HG03442 (cell line): ENCODE data around the gene PLAC9.
"Not testable (repeated sequence)": the region's sequence is repeated elsewhere in the genome, so short reads cannot be mapped to it uniquely, and the experiment has no call there.

Experiments
- ATAC-seq: cut with Tn5 transposase; IDR thresholded peaks from one replicate; pipeline ENCODE4 v1.9.1; 2021; ENCODE audit warnings: mild to moderate bottlenecking, moderate library complexity; ENCODE audit not compliant: unreplicated experiment

Gene PLAC9

DNA sequence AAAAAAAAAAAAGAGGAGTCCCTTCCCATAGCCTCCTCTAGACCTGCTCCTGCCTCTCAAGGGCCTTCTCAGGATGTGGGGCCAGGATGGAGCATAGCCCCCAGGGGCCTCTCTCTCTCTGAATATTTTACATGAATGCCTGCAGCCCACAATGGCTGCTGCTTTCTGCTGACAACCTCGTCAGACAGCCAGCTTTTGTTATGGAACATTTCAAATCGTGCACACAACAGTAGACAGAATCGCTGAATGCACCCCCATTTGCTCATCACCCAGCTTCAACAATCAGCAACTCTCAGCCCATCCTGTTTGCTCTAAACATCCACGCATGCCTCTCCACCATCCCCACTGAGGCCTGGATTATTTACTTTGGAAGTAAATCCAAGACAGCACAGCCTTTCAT lies 5.4 kb downstream of the PLAC9 start:
- ATAC-seq: no peak

DNA sequence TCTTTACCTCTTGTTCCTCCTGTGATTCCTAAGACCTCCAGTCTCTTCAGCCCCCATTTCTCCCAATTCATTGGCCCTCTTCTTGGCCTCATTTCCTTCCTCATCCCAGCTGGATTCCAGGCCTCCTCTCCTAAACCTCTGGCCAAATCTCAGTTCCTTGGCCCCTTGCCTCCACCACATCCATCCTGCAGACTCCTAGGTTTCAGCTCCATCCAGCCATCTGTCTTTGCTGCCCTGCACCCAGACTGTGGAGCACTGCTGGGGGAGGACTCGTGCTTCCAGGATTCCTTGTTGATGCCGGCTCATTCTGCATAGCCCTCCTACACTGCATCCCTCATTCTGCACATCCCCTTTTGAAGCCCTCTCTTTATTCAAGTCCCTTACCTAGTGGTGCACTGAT lies 6.7 kb downstream of the PLAC9 start:
- ATAC-seq: no peak

DNA sequence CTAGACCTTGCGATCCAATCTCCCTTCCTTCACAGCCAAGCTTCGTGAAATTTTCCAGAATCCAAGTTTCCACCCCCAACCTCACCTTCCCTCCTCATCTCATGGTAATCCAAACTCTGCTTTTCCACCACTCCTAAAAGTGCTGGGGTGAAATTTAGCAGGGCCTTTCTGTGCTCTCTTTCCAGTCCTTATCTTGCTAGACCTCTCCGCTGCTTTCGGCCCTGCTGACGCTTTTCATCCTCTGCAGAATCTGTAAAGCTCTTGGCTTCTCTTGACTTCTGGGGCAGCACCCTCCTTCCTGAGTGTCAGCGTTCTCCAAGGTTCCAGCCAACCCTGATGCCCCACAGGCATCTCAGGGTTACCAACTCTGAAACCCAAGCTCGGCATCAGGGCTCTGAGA lies 7.7 kb downstream of the PLAC9 start:
- no peak for ATAC-seq

DNA sequence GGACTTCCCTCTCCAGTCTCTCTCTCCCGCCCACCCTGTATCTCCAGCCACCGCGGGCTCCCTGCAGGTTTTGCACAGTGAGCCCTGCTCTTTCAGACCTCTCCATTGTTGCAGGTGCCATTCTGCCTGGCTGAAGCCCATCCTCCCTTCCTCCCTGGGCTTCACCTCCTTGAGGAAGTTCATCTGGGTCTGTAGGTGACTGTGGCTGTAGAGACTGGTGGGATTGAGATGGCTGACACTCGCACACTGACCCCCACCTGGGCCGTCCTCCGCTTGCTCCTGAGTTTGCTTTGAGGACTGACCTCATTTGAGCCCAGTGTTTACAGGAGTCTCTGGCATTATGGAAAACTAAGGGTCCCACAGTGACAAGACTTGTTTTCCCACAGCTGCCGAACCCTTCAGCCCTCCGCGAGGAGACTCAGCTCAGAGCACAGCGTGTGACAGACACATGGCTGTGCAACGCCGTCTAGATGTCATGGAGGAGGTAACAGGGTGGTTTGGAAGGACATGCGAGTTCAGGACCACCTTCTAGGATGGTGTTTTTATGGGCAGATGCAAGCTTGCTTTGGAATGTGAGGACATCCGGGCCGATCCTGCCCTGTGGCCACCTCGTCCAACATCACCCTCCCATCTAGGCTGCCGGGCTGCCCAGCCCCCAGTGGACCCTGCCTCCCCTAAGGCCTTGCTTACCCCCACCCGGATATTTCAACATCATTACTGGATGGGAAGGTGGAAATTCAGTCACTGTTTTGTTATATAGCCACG lies 9.3 kb downstream of the PLAC9 start:
- ATAC-seq: no peak

DNA sequence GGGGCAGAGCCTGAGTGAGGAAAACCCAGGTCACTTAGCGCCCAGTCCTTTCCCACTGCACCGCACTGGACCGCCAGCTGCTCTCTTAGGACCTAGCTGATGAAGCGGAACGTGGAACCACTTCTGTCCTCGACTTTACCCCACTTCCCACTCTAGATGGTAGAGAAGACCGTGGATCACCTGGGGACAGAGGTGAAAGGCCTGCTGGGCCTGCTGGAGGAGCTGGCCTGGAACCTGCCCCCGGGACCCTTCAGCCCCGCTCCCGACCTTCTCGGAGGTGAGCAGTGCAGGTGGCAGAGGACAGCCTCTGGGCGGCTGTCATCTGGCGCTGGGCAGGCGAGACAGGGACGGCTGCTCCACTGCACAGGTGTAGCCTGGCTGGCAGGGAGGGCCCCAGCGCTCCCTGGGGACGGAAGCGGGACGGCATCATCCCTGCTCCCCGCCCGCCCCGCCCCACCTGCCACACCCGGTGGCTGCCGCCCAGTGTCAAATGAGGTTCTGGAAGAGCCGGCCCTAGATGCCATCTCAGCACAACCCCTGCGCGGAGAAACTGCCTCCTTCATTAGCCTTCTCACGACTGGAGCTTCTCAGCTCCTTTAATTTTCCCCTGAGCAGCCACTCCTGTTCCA lies 11.7 kb downstream of the PLAC9 start:
- ATAC-seq: peak; percentile 48

DNA sequence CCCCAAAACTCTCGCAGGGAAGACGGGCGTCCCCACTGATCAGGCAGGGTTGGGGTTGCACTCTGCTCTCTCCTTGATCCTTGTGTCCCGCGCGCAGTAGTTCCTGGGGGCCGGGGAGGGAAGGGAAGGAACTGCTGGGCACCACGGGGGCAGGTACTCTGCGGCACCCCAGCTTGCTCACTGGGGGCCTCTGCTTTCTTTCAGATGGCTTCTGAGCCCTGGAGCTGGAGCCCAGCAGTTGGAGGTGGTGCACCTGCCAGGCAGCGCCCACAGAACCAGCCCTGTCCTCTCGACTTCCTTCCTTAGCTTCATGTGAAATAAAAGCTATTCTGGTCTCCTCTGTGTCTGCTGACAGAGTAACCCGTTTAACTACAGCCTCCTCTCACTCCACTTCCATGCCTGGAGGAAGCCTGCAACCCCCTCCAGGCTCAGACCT lies 12.2 kb downstream of the PLAC9 start:
- peak; percentile 22 for ATAC-seq

DNA sequence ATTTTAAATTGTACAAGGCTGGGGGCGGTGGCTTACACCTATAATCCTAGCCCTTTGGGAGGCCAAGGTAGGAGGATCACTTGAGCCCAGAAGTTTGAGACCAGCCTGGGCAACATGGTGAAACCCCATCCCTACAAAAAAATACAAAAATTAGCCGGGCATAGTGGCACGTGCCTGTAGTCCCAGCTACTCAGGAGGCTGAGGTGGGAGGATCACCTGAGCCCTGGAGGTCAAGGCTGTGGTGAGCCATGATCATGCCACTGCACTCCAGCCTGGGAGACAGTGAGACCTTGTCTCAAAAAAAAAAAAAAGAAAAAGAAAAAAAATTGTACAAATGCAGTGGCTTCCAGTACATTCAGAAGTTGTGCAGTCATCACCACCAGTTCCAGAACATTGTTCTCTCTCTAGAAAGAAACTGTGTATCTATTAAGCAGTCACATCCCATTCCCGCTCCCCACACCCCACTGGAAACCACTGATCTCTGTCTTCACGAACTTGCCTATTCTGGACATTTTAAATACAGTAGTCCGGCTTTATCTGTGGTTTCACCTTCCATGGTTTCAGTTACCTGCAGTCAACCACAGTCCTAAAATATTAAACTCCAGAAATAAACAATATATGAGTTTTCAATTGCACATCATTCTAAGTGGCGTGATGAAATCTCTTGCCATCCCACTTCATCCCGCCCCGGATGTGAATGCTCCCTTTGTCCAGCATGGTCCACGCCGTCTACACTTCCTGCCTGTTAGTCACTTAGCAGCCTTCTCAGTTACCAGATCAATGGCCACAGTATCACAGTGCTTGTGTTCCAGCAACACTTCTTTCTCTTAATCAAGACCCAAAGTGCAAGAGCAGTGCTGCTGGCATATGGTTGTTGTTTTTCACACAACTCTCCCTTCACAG lies 13.1 kb downstream of the PLAC9 start:
- not testable (repeated sequence) for ATAC-seq

DNA sequence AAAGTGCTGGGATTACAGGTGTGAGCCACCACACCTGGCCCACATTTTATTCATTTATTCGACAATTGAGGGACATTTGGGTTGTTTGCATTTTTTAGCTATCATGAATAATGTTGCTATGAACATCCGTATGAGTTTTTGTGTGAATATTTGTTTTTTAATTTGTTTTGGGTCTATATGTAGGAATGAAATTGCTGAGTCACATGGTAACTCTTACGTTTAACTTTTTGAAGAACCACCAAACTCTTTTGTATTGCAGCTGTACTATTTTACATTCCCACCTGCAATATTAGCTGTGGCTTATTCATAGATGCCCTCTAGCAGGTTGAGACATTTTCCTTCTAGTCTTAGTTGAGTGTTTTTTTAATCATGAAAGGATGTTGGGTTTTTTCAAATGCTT lies 14.4 kb downstream of the PLAC9 start:
- ATAC-seq: no peak

DNA sequence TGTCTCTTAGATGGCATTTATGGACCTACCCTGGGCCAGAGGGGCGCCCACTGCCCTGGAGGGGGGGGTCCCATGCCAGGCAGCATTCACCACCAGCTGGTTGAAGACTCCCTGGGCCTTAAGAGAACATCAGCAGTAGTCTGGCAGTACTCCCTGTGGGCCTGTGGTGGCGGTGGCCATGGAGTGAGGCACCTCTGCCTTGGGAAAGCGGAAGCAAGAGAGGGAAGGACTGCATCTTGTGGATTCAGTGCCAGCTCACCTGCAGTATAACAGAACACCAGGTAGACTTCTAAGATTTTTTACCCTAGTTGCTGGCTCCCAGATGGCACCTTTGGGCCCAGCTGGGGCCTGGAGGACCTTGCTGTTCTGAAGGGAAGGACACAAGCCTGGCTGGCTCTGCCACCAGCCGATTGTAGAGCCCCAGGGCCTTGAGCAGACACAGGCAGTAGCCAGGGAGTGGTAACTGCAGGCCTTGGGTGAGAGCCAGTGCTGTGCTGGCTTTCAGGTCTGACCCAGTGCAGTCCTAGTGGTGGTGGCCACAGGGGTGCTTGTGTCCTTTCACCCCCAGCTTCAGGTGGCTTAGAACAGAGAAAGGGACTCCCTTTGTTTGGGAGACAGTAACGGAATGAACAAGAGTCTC lies 15.8 kb downstream of the PLAC9 start:
- no peak for ATAC-seq

DNA sequence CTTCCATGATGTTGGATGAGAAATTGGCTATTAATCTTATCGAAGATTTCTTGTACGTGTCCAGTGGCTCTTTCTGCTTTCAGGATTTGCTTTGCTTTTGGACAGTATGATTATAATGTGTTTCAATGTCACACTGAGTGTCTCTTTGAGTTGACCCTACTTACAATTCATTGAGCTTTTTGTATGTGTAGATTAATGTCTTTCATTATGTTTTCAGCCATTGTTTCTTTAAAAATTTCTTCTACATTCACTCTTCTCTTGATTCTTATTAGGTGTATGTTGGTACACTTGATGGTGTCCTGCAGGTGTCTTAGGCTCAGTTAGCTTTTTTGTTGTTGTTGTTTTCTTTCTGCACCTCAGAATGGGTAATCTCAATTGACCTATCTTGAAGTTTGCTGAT lies 16.6 kb downstream of the PLAC9 start:
- ATAC-seq: no peak

DNA sequence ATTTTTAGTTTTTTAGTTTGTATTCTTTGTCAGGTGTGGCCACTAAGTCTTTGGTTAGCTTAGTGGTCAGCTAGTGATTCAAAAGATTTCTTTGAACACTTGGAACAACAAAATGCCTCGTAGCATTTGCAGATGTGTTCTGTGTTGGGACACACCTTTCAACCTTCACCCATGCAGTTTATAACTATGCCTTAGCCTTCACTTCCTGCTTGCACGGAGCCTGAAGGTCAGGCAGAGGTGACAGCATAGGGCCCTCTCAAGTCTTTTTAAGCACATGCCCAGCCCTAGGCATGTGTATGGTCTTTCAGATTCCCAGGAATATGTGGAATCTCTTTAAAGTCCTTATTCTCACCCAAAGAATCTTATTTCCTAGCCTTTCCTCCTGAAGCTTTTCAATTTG lies 17.6 kb downstream of the PLAC9 start:
- ATAC-seq: no peak

DNA sequence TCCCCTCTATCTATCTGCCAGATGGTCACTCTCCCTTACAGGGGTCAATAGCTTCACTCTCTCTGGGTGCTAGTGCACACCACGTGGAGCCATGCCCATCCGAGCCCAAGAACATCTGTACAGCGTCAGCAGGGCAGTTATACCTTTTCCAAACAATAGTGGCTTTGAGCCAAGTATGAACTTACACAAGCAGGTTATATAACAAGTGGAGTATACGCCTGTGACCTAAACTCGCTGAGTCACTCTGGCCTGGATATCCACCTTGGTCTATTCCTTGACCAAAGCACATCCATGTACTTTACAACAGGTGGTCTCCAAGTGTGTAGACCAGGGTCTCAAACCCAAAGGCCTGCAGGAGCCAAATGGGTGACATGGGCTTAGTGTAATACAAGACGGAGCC lies 20.3 kb downstream of the PLAC9 start:
- no peak for ATAC-seq

DNA sequence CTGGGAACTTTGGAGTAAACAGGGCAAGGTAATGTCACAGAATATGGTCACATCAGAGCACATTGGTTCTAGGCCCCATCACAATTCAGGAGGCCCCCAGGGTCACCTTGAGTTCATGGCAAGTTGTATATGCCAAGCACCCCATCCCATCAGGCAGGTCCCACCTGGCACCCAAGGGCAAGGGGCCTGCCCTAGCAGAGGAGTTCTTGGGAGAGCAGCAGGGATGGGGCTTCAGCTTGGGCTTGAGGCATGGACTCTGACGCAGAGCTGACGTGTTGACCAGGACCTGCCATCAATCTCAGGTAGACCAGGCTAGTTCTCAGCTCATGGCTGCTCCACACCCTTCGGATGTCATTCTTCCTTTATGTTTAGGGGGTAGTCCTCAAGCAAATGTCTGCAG lies 20.9 kb downstream of the PLAC9 start:
- ATAC-seq: no peak

DNA sequence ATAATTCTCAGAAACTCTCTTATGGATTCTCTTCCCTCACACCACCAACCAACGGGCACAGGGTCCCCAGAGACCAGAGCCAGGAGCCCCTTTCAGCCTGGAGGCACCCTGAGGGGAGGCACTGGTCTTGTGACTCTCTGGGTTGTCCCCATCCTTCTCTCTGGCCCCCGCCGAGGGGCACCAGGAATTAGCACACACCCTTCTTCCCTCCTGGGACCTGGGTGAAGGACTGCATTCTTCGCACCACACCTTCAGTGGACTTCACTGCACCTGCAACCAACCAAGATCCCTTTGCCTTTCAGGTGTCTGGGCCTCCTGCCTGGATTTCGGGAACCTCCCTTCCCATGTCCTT lies 22.1 kb downstream of the PLAC9 start:
- ATAC-seq: no peak

DNA sequence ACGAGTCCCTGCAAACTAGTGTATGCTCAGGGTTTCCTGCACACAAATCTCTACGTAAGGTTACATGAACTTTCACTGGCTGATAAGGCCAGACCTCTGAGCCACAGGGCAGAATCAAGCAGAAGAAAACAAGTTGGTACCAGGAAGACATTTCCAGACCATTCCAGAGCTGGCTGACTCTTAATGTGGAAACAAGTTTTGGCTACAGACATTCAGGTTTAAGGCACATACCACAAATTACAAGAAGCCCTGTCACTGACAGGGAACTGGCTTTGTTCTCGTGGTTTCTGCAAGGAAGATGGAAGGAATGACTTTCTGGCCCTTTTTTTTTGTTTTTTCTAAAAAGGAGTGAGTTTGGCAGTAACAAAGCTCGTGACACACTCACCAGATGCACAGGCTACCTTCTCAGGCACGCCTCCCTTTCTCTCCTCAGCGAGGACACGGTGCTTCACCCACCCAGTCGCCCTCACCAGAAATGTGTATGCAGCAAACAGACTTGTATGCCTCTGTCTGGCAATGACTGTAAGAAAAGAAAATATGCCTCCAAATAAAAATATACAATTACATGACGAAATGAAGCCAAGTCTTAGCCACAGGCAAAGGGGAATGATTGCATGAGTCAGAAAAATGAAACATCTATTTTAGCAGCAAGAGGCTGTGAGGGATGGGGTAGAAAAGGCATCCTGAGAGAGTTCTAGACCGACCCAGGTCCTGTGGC lies 22.6 kb downstream of the PLAC9 start:
- no peak for ATAC-seq

DNA sequence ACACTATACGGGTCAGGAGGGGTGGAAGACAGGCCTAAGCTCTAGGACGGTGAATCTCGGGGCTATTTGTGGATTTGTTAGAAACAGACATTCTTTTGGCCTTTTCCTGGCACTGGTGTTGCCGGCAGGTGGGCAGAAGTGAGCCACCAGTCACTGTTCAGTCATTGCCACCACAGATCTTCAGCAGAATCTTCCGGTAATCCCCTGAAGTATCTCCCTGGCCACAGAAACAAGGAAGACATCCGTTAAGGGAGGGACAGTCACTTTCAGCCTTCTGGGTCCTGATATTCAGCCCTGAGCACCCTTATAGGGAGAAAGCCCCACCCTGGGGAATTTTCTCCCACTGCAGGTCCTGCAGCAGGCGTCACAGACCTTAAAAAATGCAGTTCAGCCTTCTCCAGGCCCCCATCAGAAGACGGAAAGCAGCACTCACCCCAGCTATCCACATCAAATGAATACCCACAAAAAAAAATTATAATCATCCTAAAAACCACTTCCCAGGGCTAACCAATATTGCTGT lies 23.2 kb downstream of the PLAC9 start:
- ATAC-seq: no peak

DNA sequence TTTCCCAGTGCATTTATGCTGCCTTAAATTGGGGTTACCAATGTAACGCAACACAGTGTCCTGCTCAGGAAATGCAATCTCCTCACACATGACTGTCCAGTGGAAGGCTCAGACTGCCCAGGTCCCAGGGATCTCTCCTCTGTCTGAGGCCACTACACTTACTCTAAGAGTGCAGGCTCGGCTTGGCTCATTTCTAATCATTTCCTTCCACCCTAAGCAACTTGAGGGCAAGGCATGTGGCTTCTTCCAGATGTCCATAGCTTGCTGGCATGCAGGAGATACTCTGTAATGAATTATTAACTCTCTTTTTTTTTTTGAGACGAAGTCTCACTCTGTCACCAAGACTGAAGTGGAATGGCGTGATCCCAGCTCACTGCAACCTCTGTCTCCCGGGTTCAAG lies 23.7 kb downstream of the PLAC9 start:
- ATAC-seq: no peak

DNA sequence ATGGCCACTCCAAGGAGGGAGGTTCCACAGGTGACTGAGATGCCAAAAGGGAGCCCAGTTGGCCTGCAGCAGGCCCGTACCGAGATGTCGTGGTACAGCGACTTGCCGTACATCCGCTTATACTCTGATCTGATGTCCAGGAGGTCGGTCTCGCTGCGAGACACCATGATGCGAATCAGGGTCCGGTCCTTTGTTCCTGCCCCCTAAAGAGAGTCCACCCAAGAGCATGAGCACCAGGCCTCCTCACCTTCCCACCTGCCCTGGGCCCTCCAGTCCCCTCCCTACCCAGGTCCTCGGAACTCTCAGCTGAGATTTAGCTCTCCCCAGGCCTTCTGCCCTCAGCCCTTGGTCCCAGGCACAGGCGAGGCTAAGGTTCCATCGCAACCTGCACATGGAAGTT lies 25.0 kb downstream of the PLAC9 start:
- ATAC-seq: no peak

DNA sequence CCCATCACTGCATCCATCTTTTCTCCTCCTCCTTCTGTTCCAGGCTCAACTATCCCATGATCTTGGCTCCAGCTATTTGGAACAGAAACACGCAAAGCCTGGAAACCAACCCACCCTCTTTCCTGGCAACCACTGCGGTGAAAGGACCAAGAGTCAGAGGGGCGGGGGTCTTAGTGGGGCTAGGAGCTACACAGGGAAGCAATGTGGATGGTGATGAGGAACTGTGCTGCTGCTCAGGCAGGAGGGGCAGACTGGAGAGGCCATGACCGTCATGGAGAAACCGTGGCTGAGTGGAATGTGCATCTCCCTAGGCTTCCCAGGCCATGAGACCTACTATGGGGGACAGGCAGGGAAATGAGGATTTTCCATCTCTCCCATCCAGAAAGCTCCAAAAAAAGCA lies 25.6 kb downstream of the PLAC9 start:
- ATAC-seq: no peak

DNA sequence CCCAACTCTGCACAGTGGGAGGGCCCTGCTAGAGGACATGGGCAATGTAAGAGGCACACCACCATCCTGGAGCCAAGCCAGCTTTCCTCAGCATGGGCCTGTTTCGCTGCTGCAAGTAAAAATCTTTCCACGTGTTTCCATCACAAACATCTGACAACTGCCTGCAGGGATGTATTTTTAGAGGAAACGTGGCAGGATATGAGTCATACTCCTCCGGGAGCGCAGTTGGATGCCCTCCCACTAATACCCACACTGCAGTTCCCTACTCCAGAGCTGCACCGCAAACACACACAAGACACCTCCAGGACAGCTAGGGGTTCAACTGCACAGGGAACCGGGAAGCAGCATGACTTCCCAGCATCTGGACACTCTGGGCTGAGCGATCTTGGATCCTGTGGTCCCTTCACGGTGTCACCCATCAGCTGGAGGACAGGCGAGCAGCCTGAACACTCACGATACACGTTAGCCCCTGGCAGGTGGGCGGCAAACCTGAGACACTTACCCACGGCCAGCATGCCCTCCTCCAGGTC lies 26.1 kb downstream of the PLAC9 start:
- no peak for ATAC-seq
